NCI-H345 (cell line): ENCODE data around the gene AKAP13.
A peak's percentile ranks its signal among the peaks of the same experiment; 100 is the strongest.
"Not testable (repeated sequence)": the region's sequence is repeated elsewhere in the genome, so short reads cannot be mapped to it uniquely, and the experiment has no call there.

ENCODE experiments used
- DNase-seq: peaks from one replicate; lab custom pipeline; 2025; lab: John Stamatoyannopoulos, UW

Gene AKAP13

GRCh38 chr15:85348048-85348766, 32.2 kb upstream of the AKAP13 start:
- not testable (repeated sequence) for DNase-seq

DNA sequence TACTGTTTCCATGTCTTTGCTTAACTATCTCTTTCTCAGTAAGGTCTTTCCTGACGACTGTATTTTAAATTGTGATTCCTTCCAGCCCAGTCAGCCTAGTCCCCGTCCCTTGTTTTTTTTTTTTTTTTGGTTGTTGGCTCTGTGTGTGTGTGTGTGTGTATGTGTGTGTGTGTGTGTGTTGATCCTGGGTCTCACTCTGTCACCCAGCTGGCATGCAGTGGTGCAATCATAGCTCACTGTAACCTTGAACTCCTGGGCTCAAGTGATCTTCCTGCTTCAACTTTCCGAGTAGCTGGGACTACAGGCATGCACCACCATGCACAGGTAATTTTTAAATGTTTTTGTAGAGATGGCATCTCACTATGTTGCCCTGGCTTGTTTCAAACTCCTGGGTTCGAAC, 31.3 kb upstream of the AKAP13 start:
- DNase-seq = not testable (repeated sequence)

- no peak for DNase-seq
Observed at GRCh38 chr15:85350395-85350794, 30.0 kb upstream of the AKAP13 start.

DNA sequence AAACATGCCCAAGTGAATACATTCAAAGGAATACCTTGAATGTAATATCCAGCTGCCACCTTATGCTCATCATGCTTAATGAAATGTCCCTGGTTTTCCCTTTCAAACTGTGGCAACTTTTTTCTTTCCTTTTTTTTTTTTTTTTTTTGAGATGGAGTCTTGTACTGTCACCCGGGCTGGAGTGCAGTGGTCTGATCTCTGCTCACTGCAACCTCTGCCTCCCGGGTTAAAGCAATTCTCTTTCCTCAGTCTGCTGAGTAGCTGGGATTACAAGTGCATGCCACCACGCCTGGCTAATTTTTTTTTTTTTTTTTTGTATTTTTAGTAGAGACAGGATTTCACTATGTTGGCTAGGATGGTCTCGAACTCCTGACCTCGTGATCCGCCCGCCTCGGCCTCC, 28.9 kb upstream of the AKAP13 start:
- not testable (repeated sequence) for DNase-seq

GRCh38 chr15:85351965-85352364, 28.4 kb upstream of the AKAP13 start:
- no peak for DNase-seq

DNA sequence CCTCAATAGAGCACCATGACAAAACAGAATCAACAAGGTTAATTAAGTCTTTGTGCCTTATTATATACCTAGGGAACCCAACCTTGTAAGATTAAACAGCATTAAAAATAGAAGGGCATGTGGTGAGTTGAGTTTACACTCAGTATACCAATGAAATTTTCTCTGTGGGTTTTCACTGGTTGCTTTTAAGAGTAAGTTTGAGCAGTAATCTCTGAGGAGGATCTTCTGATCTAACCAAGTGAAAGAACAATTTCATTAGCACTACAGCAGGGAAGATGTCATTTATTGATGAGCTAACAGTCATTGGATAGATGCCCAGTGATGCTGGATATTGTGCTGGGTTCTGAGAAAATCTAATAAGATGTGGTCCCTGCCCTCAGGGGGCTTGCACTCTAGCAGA, 26.9 kb upstream of the AKAP13 start:
- no peak for DNase-seq

GRCh38 chr15:85354461-85354860, 25.9 kb upstream of the AKAP13 start:
- DNase-seq = no peak

- no peak for DNase-seq
Observed at GRCh38 chr15:85354948-85355347, 25.5 kb upstream of the AKAP13 start.

GRCh38 chr15:85356276-85356675, 24.1 kb upstream of the AKAP13 start:
- no peak for DNase-seq

DNA sequence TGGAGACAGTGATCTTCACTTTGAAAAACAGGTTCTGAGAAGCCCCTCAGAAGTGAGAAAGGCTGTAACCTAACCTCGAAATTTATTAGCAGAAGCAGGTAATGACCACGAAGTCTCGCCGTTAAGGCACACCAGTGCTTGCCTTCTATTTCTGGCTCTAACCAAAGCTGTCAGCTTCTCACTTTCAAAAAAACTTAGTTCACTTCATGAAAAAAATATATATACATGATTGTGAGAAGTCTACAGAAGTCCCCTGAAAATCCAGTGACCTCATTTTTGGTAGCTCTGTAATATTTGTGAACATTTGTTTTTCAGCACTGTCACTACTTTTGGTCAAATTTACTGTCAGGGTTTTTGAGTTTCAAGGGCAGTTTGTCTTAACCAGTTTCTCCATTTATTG, 19.1 kb upstream of the AKAP13 start:
- no peak for DNase-seq

- DNase-seq = no peak
Observed at GRCh38 chr15:85362436-85363081, 17.8 kb upstream of the AKAP13 start.

DNA sequence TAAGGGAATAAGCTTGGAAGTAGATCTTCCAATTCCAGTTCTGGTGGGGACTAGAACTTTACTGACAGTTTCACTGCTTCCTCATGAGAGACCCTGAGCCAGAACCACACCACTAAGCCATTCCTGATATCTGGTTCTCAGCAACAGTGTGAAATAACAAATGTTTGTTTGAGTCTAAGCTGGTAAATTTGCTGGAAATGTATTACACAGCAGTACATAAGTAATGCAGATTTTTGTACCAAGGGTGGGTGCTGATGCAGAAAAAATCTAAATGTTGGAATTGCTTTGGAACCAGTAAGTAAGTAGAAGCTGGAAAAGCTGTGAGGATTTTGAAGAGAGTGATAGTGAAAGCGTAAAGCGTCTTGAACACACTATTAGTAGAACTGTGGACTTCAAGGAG, 14.4 kb upstream of the AKAP13 start:
- DNase-seq = no peak

GRCh38 chr15:85367741-85368140, 12.7 kb upstream of the AKAP13 start:
- DNase-seq = no peak

GRCh38 chr15:85374831-85375230, 5.6 kb upstream of the AKAP13 start:
- no peak for DNase-seq

- DNase-seq = no peak
Observed at GRCh38 chr15:85377269-85377668, 3.1 kb upstream of the AKAP13 start.

GRCh38 chr15:85377986-85378385, 2.4 kb upstream of the AKAP13 start:
- no peak for DNase-seq

DNA sequence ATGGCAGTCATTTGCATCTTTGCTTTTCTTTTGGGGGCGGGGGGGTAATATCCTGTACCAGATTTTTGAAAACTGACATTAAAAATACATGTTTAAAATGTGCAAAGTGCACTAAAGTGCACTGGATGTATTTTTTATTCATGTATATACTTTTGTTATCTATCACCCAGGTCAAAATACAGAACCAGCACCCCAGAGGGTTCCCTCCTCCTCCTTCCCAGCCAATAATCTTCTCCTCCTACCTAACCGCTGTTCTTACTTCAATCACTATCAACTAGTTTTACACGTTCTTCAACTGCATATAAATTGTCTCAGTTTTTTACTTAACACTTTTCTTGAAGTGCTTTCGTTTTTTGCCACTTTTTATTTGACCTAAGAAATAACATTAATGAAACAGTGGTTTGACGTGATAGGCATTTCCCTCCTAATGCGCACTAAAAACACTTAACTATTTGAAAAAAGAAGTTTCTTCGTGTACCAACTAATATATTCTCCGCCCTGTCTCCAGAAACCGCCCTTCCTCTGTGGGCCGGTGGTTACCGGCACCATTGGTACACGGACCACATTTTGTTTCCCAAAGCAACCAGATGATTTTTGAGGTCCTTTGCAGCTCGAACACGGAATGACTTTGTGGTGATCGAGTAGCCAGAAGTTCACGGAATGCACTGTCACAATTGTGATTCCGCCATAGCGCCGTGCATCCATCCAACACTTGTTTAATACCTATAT, 836 bp upstream of the AKAP13 start:
- DNase-seq = no peak

- DNase-seq = peak; percentile 37
Observed at GRCh38 chr15:85380812-85381642, 624 bp downstream of the AKAP13 start.

DNA sequence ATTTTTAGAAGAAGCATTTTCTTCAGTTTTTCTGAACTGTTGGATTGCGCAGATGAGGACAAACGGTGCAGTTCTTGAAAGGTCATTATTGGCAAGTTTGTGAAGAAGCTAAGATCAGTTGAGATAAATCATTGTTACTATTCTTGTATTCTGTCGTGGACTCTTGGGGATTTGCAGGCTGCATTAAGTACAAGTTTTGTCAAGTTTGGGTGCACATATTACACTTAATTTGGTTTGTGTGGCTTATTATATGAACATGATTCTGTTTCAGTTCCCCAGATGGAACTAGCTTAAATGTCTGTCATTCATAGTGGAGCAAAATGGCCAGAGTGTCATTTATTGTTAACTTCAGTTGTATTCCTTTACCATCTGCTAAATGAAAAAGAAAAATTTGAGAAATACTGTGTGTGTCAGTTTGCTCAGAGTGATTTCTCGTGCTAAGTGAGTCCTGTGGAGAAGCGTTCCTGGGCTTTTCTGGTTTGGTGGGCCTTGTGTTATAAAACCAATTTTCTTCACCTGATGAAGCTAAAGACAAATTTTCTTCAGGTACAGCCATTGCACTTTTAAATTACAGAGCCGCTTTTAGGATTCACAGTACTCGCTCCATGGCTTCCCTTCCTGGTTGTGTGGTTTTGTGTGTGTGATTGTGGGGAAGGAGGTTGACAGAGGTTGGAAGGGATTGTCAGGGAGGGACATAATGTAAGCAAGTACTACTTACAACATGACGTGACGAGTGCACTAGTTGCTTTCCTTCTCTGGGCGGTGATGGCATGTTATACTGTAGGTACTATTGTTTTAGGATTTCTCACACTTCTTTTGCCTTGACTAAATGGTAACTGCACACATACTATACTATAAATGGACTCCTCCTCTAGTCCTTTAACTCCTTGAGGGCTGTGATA, 1.7 kb downstream of the AKAP13 start:
- no peak for DNase-seq

DNA sequence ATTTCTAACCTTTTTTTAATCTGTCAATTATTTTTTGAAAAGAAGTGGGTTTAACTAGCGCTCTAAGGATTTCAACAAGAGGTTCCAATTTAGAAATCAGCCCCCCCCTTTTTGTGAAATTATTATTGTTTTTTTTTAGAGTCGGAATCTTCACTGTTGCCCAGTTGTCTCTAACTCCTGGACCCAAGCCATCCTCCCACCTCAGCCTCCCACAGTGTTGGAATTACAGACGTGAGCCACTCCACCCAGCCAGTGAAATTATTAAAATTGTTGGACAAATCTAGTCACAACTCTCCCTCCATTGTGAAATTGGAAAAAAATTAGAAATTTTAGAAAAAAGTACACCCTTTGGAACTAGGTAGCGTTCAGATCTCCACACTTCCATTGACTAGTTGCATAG, 2.5 kb downstream of the AKAP13 start:
- no peak for DNase-seq

DNA sequence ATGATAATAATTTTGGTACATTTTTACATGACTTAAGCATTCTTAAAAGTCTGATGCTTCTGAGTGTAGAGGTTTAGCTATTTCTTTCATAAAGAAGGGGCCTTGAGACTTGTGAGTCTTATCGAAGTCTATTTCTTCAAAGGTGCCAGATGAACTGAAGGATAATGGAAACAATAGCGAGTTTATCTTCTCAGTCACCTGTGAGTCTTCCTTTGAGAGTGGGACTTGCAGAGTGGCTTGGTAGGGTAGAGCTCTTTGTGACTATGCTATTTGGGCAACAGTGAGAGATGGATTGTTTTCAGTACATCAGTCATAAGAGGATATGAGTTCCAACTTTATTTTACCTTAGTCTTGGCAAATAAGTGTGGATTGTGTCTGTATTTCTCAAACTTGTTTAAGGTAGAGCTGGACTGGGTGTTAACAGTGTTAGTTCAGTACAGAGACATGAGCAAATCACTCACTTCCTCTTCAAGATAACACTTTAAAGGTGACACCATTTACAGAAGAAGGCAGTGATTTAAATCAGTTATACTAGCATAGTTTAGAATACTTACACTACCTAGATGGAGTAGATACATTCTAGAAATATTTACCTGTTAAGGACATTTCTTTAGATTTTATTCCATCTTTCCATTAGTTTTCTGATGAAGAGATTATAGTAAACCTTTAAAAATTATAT, 3.2 kb downstream of the AKAP13 start:
- DNase-seq = no peak
